AG08395 (cell line): Measurements from ENCODE around the gene PDHB.
"Not testable (repeated sequence)": the region's sequence is repeated elsewhere in the genome, so short reads cannot be mapped to it uniquely, and the experiment has no call there.

Experiments
- DNase-seq: peaks from one replicate; pipeline ENCODE4 v3.0.0; 2012; ENCODE audit warnings: mixed read lengths, low spot score

PDHB gene

GRCh38 chr3:58437276-58437675 lies 3.6 kb upstream of the PDHB start:
- DNase-seq = not testable (repeated sequence)

GRCh38 chr3:58434990-58435389 lies 1.4 kb upstream of the PDHB start:
- DNase-seq = peak; percentile 87

GRCh38 chr3:58434511-58434910 lies 879 bp upstream of the PDHB start:
- no peak for DNase-seq

GRCh38 chr3:58434168-58434504 lies 504 bp upstream of the PDHB start:
- DNase-seq = no peak

- no peak for DNase-seq
Observed at GRCh38 chr3:58432905-58433304, 727 bp downstream of the PDHB start.

GRCh38 chr3:58429657-58430056 lies 4.0 kb downstream of the PDHB start:
- DNase-seq = peak; percentile 4

- no peak for DNase-seq
Observed at GRCh38 chr3:58427661-58428361, 5.8 kb downstream of the PDHB start.

- DNase-seq = no peak
Observed at GRCh38 chr3:58425782-58426181, 7.8 kb downstream of the PDHB start.

GRCh38 chr3:58424613-58425012 lies 9.0 kb downstream of the PDHB start:
- no peak for DNase-seq

GRCh38 chr3:58422756-58423325 lies 10.8 kb downstream of the PDHB start:
- peak; percentile 28 for DNase-seq

GRCh38 chr3:58421004-58421403 lies 12.6 kb downstream of the PDHB start:
- no peak for DNase-seq

GRCh38 chr3:58419780-58420507 lies 13.7 kb downstream of the PDHB start:
- peak; percentile 50 for DNase-seq

GRCh38 chr3:58418227-58418626 lies 15.4 kb downstream of the PDHB start:
- DNase-seq = no peak

GRCh38 chr3:58417075-58417474 lies 16.6 kb downstream of the PDHB start:
- no peak for DNase-seq

- DNase-seq = no peak
Observed at GRCh38 chr3:58416191-58416590, 17.4 kb downstream of the PDHB start.

GRCh38 chr3:58414538-58415197 lies 19.0 kb downstream of the PDHB start:
- peak; percentile 71 for DNase-seq

- DNase-seq = no peak
Observed at GRCh38 chr3:58411851-58412830, 21.5 kb downstream of the PDHB start.

- DNase-seq = peak; percentile 48
Observed at GRCh38 chr3:58411036-58411435, 22.6 kb downstream of the PDHB start.

- no peak for DNase-seq
Observed at GRCh38 chr3:58409663-58410062, 24.0 kb downstream of the PDHB start.

GRCh38 chr3:58408906-58409305 lies 24.7 kb downstream of the PDHB start:
- no peak for DNase-seq

- DNase-seq = peak; percentile 71
Observed at GRCh38 chr3:58404396-58404795, 29.2 kb downstream of the PDHB start.
